Stimulated activated CD4-positive, alpha-beta T cell treated with anti-CD3 and anti-CD28 coated beads, Interleukin-4, amount 100 ng/mL, for 48 hours (primary cell): ENCODE measurements around the gene APOBEC3C.
"Not testable (repeated sequence)": the region's sequence is repeated elsewhere in the genome, so short reads cannot be mapped to it uniquely, and the experiment has no call there.

Source experiments
- DNase-seq, 2 donors: peaks; one replicate each; pipeline ENCODE4 v3.0.0-alpha.2; 2020; ENCODE audit warnings: low read depth in 2 of 2

The APOBEC3C gene

DNA sequence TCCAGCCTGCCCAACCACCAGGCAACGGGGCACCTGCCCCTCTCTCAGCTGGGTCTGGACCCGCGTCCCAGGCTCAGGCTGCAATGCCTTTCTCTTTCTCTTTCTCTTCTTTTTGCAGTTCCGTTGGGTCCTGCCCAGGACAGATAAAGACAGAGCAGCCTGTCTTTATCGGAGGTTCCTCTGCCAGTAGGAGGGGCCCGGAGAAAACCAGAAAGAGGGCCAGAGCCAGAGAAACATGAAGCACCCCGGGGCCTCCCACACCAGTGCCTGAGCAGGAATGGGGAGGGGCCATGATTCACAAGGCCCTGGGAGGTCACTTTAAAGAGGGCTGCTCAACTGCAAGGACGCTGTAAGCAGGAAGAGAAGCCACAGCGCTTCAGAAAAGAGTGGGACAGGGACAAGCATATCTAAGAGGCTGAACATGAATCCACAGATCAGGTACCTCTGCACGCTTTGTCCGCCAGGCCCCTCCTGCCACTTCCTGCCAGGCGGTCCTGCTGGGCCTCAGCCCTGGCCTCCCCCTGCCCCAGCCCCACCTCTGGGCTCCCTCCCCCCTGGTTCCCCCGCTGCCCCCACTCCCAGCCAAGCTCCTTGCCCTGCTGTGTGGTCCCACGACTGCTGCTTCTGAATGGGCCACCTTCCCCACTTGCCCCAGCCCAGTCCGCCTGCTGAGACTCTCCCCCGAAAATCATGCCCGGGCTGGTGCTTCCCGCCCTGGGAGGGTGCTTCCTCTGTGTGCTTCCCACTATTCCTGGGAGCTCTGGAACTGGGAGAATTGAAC lies at the start of gene APOBEC3C:
APOBEC3C (plus strand) TSS at position 316 of the 781 bp plus-strand sequence; CDS start at position 422, 106 bp downstream.
- DNase-seq: peak; percentile 63 to 76

DNA sequence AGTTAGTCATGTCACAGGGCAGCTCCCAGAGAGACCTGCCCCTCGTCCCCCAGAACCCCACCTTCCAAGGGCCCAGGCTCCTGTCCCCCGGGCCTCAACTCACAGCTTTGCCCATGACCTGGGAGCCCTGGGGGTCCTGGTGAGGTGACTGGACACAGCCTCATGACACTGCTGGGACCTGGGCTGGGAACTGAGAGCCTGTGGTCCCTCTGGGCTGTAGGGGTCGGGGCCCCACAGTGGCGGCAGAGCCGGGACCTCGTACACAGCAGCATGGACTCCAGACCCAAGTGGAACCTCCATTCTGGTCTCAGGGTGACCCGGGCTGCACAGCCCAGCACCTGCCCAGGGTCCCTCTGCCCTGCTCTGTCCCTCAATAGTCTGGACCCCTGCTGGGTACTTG lies 49.8 kb upstream of the APOBEC3C start:
- no peak for DNase-seq

DNA sequence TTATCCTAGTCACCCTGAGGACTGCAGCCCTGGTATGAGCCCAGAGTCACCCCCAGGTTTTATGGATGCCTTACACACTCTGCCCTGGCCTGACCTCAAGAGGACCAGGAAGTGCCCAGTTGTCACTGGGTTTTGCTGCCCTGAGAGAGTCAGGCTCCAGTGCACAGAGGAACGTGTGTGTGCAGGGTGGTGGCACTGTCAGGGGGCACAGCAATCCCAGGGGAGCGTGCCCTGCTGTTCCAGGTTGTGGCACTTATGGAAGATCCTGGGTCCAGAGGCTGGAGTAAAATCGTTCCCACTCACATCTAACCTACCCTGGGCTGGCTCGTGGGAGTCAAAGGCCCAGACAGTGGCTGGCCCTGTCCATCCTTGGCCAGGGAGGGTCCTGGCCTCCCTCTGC lies 49.1 kb upstream of the APOBEC3C start:
- no peak for DNase-seq

DNA sequence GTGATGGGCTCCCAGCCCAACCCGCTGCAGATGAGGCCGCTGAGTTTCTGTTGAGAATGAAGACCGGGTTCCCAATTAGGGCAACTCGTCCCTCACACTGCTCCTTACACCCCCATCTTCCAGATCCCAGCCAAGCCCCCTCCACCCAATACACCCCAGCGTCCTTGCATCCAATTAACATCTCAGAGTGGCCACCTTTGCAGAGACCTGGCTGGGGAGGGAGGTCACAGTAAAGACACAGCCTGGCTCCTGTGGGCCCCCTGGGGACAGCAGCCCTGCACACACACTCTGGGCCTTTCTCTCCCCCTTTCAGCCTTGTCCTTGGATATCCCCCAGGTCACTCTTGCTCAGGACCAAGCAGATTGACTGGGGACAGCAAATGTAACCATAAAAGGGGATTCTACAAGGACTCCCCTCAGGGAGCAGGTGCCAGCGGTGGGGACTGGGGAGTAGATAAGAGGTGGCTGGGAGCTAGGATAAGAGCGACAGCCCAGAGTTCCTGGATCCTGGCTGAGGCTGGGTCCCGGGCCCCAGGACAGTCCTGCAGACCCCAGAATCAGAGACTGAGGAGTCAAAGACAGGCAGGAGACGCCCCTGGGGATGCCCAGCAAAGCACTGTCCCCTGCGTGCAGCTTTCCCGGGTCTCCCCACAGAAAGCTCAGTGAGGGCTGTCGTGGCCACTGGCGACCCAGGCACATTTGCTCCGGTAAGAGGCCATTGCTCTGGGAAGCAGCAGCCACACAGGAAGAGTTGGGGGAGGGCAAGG lies 48.3 kb upstream of the APOBEC3C start:
- DNase-seq: no peak

DNA sequence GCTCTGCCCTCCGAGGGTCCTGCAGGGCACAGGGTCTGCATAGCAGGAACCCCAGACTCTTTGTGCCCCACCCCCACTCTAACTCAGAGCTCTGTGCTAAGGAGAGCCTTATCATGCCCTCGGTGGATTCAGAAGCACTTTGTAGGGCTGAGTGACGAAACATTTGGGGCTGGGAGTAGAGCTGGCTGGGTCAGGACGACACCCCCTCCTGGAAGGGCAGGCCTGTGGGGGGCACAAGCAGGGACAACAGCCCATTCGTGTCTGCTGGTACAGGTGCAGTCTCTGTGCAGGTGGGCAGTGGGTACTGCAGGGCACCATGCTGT lies 47.7 kb upstream of the APOBEC3C start:
- no peak for DNase-seq

DNA sequence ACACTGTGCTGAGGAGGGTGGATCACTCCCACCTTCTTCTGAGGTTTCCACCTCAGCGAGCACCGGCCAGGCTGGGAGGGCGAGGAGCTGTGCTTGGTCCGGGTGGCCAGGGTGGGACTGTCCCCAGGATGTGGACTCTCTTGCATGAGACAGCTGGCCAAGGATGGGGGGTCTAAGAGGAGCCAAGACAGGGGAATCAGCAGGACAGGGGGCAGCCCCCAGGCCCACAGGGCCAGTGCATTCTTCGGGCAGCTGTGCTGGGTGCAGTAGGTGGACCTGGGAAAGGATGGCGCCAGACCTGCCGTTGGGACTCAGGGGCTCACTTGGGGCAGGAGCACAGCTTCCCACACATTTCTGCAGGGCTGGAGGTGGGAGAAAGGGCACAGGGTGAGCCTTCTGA lies 47.1 kb upstream of the APOBEC3C start:
- no peak for DNase-seq

DNA sequence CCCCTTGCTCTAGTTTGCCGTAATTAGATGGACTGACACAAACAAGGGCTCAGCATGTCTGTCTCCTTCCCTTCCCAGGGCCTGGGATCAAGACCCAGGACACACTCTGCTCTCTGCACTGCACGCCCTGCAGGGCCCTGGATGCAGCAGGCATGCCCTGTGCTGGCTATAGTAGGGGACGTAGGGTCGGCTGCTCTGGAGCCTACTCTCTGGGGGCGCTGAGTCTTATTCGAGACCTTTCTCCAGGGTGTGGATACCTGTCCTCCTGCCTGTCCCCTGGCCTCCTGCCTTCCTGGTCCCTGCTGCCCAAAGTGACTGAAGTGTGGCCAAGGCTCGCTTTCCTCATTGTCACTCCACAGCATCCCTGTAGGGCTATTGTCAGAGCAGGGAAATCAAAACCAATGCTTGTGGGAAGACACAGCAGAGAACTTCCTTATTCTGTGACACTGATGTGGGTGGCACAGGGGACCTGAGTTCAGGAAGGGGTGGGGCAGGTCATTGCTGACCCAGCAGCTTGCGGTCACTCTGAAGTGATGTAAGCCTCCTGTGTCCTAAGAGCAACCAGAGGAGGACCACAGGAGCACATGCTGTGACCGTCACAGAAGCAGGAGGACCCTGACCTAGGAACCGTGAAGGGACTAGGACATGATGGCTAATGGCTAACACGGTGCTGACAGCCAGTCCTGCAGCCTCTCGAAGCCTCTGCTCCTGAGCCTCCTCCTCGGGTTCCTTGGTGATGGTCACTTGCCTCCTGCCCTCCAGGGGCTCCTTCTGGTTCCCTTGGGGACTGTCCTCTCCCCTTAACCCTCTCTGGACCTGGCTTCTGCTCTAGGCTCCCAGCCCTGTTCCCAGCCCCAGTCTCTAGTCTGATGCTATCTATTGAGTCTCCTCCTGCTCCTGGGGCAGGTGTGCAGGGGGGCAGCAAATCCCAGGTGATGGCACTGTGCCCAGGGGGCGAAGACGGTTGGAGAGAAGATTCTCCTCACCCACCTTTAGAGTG lies 46.3 kb upstream of the APOBEC3C start:
- DNase-seq: no peak

DNA sequence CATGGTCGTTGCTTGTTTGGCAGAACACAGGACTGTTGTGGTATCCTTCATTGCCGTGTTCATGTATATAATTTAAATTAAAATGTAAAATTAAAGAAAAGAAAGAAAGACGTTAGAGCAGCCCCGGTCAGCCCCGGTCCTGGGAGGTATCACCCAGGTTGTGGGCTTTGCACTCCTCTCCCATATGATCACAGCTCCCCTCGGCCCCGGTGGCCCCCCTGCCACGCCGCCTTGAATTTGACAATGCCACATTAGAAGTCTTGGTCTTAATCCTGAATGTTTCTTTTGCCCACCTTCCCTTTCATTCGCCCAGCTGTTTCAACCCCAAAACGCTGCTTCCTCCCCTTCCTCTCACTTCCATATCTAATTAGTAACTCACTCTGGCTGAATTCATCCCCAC lies 45.3 kb upstream of the APOBEC3C start:
- DNase-seq: no peak

DNA sequence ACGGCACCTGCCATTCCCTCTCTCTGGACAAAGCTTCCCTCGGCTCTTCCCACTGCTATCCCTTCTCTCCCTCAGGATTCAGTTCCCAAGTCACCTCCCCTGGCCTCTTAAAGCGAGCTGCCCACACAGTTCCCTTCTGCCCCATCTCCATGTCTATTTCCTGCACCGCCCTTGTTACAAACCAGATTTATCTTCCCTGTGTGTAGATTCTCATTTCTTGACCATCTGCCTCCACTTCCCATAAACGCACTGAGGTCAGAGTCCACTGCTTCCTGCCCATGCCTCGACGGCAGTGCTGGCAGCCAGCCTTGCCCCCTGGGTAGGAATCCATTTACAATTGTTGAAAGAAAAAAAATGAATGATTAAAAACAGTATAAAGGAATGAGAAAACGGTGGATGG lies 43.5 kb upstream of the APOBEC3C start:
- DNase-seq: no peak

DNA sequence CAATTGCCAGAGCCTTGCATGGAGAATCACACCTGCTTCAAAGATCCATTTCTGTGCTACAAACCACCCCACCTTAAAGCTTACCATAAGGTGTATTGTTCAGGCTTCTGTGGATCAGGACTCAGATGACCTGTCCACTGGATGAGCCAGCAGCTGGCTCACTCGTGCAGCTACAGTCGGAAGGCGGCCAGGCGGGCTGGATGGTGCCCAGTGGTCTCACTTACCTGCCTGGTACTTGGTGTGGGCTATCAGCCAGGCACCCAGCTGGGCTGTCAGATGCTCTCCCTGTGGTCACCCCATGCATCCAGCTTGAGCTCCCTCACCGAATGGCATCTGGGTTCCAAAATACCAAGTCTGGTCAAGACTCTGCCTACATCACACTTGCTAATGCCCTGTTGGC lies 42.9 kb upstream of the APOBEC3C start:
- no peak for DNase-seq

DNA sequence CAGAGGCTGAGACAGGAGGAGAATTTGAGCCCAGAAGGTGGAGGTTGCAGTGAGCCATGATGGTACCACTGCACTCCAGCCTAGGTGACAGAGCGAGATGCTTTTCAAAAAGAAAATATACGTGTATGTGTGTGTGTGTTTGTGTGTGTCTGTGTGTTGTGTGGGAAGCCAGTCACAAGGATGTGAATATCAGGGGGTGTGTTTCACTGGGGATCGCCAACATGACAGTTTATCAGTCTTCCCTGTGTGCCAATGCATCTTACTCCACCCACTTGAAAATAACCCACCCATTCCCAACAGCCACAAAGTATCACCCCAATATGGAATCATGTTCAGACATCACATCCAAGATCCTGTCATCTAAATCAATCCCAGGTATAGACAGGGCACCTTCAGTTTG lies 42.3 kb upstream of the APOBEC3C start:
- no peak for DNase-seq

DNA sequence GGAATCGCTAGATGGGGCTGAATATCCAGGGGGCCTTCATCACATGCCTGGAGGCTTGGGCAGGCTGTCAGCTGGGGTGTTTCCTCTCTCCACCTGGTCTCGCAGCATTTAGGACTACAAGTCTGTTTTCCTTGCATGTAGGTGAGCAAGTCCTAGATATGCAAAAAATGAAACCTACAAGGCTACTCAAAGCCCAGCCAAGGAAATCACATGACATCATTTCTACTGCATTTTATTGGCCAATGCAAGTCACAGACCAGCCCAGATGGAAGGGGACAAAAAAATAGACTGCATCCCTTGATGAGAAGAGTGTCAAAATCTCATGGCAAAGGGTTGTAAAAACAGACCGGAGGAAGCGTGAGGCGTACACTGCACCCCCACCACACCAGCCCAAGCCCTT lies 41.5 kb upstream of the APOBEC3C start:
- no peak for DNase-seq

DNA sequence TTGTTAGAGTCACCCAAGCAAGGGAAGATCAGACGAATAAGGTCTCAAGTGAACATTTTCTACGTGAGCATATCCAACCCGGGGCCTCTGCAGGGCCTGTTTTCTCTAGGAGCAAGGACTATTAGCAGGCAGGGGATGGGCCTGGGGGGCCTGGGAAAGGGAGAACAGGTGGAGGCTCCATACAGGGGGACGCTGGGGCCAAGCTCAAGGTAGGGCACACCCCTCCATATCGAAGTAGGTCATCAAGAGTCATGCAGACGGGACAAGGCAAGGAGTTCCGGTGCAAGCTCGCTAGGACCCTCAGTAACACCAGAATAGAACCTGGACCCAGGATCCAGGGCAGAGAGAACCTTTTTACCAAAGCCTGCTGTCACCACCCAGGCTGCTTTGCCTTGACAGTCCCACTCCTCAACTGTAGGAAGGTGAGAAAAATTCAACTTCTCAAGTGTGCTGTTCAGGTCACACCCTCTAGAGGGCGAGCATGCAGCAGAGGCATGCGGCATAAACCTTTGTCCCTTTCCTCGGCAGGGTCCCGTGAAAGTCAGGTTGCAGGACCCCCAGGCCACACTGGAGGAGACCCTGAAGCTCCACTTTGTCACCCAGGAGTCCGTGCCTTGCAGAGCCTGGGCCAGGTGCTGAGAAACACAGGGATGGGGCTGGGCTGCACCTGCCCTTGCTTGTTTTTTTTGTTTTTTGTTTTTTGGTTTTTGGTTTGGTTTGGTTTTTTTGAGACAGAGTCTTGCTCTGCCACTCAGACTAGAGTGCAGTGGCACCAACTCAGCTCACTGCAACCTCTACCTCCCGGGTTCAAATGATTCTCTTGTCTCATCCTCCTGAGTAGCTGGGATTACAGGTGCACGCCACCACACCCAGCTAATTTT lies 40.5 kb upstream of the APOBEC3C start:
- peak in 1 of 2 donors; percentile 18 for DNase-seq

DNA sequence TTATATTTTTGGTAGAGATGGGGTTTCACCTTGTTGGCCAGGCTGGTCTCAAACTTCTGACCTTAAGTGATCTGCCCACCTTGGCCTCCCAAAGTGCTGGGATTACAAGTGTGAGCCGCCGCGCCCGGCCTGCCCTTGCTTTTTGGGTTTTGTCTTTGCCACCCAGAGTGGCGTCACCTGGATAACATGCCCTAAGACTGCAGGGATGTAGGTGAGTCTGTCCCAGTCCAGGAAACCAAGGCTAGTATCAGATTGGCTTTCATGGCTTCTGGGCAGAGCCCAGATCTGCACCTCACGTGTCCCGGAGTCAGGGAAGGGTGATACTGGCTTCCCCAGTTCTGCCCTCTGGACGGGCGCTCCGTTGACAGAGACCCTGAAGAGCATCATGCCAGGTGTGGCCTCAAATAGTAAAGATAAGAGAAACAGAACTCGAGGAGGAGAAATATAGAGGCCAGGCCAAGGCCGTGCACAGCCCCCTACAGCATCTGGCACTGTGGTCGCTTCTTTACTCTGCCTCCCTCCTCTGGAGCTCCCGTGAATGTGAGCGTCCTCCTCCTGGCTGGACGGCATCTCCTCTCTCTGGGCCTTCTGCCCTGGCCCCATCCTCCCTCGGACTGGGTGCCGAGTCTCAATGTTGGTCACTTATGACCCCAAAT lies 39.8 kb upstream of the APOBEC3C start:
- no peak for DNase-seq

DNA sequence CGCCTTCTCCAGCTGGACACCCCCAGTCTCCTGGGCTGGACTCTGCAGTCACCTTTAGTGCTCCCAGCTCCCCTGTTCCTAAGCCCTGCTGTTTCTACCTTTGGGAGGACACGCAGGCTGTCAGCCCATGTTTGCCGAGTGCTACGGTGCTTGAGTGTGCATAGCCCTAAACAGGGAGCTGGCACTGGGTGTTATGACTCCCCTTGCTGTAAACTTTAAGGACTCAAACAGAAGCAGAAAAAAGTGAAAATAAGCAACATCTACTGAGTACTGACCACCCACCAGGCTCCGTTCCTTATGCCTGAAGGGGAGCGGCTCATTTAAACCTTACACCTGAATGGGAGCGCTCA lies 39.3 kb upstream of the APOBEC3C start:
- DNase-seq: no peak

DNA sequence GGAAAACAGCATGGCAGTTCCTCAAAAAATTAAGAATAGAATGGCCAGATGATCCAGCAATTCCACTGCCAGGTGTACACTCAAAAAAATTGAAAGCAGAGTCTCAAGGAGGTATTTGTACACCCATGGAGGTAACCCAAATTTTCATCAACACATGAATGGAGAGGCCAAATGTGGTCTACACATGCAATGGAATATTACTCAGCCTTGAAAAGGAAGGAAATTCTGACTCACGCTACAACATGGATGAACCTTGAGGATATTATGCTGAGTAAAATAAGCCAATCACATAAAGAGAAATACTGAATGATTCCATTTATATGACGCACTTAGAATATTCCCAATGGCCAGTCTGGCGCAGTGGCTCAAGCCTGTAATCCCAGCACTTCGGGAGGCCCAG lies 36.8 kb upstream of the APOBEC3C start:
- not testable (repeated sequence) for DNase-seq

DNA sequence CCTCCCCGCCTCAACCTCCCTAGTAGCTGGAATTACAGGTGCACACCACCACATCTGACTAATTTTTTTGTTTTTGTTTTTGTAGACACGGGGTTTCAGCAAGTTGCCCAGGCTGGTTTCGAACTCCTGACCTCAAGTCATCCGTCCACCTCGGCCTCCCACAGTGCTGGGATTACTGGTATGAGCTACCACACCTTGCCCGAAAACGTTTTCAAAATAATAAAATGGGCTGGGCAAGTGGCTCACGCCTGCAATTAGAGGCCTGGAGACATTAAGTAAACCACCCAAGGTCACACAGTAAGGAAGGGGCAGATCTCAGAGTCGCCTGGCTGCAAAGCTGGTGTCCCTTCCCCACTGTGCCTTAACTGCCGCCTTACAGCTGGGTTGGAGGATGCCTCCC lies 33.5 kb upstream of the APOBEC3C start:
- DNase-seq: not testable (repeated sequence)

DNA sequence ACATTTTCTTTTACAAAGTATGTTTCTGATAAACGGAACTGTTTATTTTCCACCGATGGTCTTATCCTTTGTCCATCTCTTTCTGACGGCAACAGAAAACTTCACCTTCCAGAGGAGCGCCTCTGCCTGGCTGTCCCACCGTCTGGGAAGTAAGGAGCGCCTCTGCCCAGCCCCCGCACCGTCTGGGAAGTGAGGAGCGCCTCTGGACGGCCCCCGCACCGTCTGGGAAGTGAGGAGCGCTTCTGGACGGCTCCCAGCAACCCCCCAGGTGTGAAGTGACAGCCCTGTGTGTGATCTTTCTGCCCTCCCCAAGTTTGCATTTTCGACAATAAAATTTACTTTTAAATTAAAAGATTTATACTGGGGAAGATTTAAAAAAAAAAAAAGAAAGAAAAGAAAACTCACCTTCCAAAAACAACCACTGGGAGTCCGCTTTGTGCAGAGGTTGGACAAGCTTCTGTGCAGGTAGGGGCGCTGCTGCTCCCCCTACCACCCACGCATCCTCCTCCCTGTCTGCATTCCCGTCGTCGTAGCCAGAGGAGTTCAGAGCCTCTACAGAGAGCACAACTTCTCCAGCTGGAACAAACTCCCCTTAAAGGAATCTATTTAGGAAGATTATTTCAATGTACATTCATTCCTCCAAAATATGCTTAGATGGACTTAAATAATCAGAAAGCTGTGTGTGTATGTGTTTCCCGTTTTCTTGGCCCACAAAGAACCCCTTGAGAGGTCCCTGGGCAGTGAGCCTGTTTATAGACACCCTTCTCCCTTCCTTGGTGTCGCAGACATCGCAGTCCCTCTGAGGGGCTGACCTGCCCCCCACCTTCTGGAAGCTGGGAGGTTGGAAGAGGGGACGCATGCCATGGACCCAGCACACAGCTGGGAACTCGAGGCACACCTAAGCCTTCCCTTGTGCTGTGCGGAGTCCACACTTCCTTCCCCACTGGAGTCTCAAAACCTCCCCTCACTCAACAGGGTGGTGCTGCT lies 32.8 kb upstream of the APOBEC3C start:
- DNase-seq: no peak
